ENCODE data around the gene CAPZB.

- TF ChIP-seq POLR2A (IDR thresholded peaks at IDR 0.05; ENCODE audit: low read depth, low read length), result no peak
- no peak for TF ChIP-seq CTCF (conservative IDR thresholded peaks at IDR 0.05; ENCODE audit: low read depth, low read length)
- TF ChIP-seq RFX5 (IDR thresholded peaks at IDR 0.05; ENCODE audit: low read depth, low read length), result no peak
- no peak for TF ChIP-seq RAD21 (IDR thresholded peaks at IDR 0.05; ENCODE audit: low read length)
- TF ChIP-seq MAZ (IDR thresholded peaks at IDR 0.05; ENCODE audit: borderline replicate concordance, low read depth, low read length), result no peak
Measured at GRCh38 chr1:19372136-19372514, 113.2 kb downstream of the CAPZB start.
